Astrocyte of the spinal cord (primary cell): ENCODE results near the gene MYO3B.

ENCODE experiments used
- DNase-seq: peaks from one replicate; pipeline ENCODE4 v3.0.0; 2011; ENCODE audit warnings: low read depth, low spot score
- H3K4me3 ChIP-seq: 2 replicates; pipeline ENCODE4 v1.5.1; 2011; ENCODE audit warnings: low read depth, mild to moderate bottlenecking, low read length, moderate library complexity
- in situ Hi-C: cut with HindIII; loops from 2 replicates; pipeline ENCODE4 v1.10.0; 2017; ENCODE audit warnings: low sequenced_read_pairs
- TF ChIP-seq, protein P1 (sequence below): IDR thresholded peaks from 2 replicates; pipeline ENCODE4 v1.5.1; 2012; ENCODE audit warnings: low read depth, mild to moderate bottlenecking, low read length, inconsistent platforms

Gene MYO3B

GRCh38 chr2:170675701-170676100, 497.8 kb downstream of the MYO3B start:
- in situ Hi-C loops = no loop called here

DNA sequence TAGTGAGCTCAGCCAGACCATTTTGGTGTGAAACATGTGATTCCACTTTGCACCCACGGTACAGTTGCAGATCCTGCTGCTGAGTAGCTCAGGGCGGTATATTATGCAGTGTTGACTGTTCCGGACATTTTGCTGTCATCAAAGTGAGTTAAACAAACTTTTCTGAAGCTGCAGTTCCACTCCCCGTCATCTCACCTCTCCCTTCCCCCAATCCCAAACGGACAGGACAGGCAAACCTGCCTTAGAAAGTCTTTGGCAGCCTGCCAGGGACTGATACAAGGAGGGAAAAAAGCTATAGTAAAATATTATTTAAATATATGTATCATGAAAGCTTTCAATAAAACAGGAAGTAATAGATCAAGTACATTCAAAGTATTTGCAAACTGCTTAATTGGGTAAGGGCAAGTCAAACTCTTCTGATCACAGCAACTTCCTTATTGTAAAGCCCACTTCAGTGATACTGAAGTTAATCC, 501.7 kb downstream of the MYO3B start:
- in situ Hi-C loops = no loop called here
- DNase-seq = no peak
- TF ChIP-seq, protein P1, sequence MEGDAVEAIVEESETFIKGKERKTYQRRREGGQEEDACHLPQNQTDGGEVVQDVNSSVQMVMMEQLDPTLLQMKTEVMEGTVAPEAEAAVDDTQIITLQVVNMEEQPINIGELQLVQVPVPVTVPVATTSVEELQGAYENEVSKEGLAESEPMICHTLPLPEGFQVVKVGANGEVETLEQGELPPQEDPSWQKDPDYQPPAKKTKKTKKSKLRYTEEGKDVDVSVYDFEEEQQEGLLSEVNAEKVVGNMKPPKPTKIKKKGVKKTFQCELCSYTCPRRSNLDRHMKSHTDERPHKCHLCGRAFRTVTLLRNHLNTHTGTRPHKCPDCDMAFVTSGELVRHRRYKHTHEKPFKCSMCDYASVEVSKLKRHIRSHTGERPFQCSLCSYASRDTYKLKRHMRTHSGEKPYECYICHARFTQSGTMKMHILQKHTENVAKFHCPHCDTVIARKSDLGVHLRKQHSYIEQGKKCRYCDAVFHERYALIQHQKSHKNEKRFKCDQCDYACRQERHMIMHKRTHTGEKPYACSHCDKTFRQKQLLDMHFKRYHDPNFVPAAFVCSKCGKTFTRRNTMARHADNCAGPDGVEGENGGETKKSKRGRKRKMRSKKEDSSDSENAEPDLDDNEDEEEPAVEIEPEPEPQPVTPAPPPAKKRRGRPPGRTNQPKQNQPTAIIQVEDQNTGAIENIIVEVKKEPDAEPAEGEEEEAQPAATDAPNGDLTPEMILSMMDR = no peak
- H3K4me3 ChIP-seq = no peak overlapping the region

More at GRCh38 chr2:170675701-170676100, 497.8 kb downstream of the MYO3B start:
- TF ChIP-seq, protein P1 = no peak
- no peak overlapping the region for H3K4me3 ChIP-seq
- no peak for DNase-seq

GRCh38 chr2:170680172-170680941, 502.4 kb downstream of the MYO3B start:
- H3K4me3 ChIP-seq = no peak overlapping the region
- TF ChIP-seq, protein P1 = no peak
- DNase-seq = no peak
- in situ Hi-C loops = no loop called here

GRCh38 chr2:170681311-170681710, 503.4 kb downstream of the MYO3B start:
- TF ChIP-seq, protein P1 = no peak
- in situ Hi-C loops = no loop called here
- DNase-seq = no peak
- H3K4me3 ChIP-seq = no peak overlapping the region

DNA sequence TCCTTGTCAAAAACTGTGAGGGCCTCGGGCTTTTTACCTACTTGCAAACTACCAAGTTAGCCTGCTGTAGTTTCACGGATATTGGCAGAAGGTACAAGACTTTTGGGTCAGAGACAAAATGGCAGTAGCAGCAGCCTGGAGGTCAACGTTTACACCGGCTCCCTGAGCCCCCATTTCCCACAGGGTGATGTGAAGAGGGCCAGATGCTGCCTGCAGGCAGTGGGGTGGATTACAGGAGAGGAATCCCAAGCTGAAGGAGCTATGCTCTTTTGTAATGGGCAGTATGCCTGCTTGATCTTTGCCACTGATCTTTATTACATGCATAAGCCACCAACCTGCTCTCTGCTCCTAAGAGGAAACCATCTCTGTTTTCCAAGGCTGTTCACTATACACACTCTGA, 507.6 kb downstream of the MYO3B start:
- no peak overlapping the region for H3K4me3 ChIP-seq
- DNase-seq = no peak
- TF ChIP-seq, protein P1 = no peak
- in situ Hi-C loops = no loop called here

DNA sequence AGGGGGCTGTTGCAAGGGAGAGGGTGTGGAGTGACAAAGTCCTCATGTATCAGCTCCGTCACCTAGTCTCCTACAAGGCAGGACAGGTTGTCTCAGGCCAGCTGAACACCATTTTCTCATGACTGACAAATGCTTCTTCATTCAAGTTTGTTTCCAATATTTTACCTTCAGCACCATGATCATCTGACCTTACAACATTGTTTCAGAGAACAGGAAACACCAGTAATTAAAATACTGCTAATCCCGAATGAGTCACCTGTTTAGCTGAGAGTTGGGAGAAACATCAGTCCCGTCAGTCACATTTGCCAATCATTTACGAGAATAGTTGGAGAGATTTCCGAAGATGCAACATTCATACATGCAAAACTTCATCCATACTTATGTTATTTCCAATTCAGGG, 511.5 kb downstream of the MYO3B start:
- in situ Hi-C loops = no loop called here
- H3K4me3 ChIP-seq = no peak overlapping the region
- TF ChIP-seq, protein P1 = no peak
- no peak for DNase-seq
